HepG2 (cell line): ENCODE measurements around the gene HNF1B. TPM values are rescaled to one million over a fixed set of nuclear protein-coding genes. Genes with fewer than 3 reads are reported as not detected.

Source experiments
- BCL6 ChIP-seq: IDR thresholded peaks from 2 replicates; pipeline ENCODE4 v1.6.1; 2016; ENCODE audit warnings: missing genetic modification reagents, missing compliant biosample characterization
- DNMT1 ChIP-seq: sonication (generic); formaldehyde crosslinking; IDR thresholded peaks from 2 replicates; pipeline ENCODE4 v1.5.1; 2020; ENCODE audit warnings: mild to moderate bottlenecking, missing genetic modification reagents
- ELF4 ChIP-seq: sonication (generic); formaldehyde crosslinking; IDR thresholded peaks from 2 replicates; pipeline ENCODE4 v1.5.0; 2020; ENCODE audit warnings: missing genetic modification reagents, mild to moderate bottlenecking, moderate library complexity, borderline replicate concordance
- FOXK1 ChIP-seq: sonication (generic); formaldehyde crosslinking; IDR thresholded peaks from 2 replicates; pipeline ENCODE4 v1.4.0; 2020; ENCODE audit warnings: low read depth, missing genetic modification reagents, borderline replicate concordance
- PTBP1 ChIP-seq: fragments of 200-400 bp; formaldehyde crosslinking; IDR thresholded peaks from 2 replicates; pipeline ENCODE4 v1.6.1; 2018; ENCODE audit warnings: low read length, low read depth; ENCODE audit not compliant: poor library complexity, severe bottlenecking
- RBM39 ChIP-seq: fragments of 200-400 bp; formaldehyde crosslinking; IDR thresholded peaks from one replicate; pipeline ENCODE4 v1.6.1; 2018; ENCODE audit warnings: antibody characterized with exemption, mild to moderate bottlenecking, low read depth, low read length; ENCODE audit not compliant: poor library complexity, severe bottlenecking
- XBP1 ChIP-seq: sonication (generic); formaldehyde crosslinking; IDR thresholded peaks from 2 replicates; pipeline ENCODE4 v1.5.0; 2020; ENCODE audit warnings: missing genetic modification reagents
- ZBTB1 ChIP-seq: sonication (generic); formaldehyde crosslinking; IDR thresholded peaks from 2 replicates; pipeline ENCODE4 v1.4.0; 2020; ENCODE audit warnings: missing genetic modification reagents, borderline replicate concordance
- ZFP36L1 ChIP-seq: sonication (generic); formaldehyde crosslinking; IDR thresholded peaks from 2 replicates; pipeline ENCODE4 v1.8.0; 2022; ENCODE audit warnings: mild to moderate bottlenecking, missing genetic modification reagents, moderate library complexity
- ZFP90 ChIP-seq: sonication (generic); formaldehyde crosslinking; IDR thresholded peaks from 2 replicates; pipeline ENCODE4 v1.8.0; 2022; ENCODE audit warnings: missing genetic modification reagents, mild to moderate bottlenecking, inconsistent platforms, borderline replicate concordance
- ZFX ChIP-seq: sonication (generic); formaldehyde crosslinking; IDR thresholded peaks from 2 replicates; pipeline ENCODE4 v1.4.0; 2020; ENCODE audit warnings: mild to moderate bottlenecking, low read depth, missing genetic modification reagents, moderate library complexity
- ZNF224 ChIP-seq: sonication (generic); formaldehyde crosslinking; IDR thresholded peaks from 2 replicates; pipeline ENCODE4 v1.5.0; 2020; ENCODE audit warnings: mild to moderate bottlenecking, missing genetic modification reagents
- ZNF451 ChIP-seq: sonication (generic); formaldehyde crosslinking; IDR thresholded peaks from 2 replicates; pipeline ENCODE4 v1.5.0; 2020; ENCODE audit warnings: mild to moderate bottlenecking, missing genetic modification reagents
- ZNF563 ChIP-seq: sonication (generic); formaldehyde crosslinking; IDR thresholded peaks from 2 replicates; pipeline ENCODE4 v1.8.0; 2022; ENCODE audit warnings: mild to moderate bottlenecking, moderate library complexity, missing genetic modification reagents
- ZNF607 ChIP-seq: sonication (generic); formaldehyde crosslinking; IDR thresholded peaks from 2 replicates; pipeline ENCODE4 v1.5.1; 2020; ENCODE audit warnings: missing genetic modification reagents, mild to moderate bottlenecking, borderline replicate concordance
- ZNF629 ChIP-seq: sonication (generic); formaldehyde crosslinking; conservative IDR thresholded peaks from 2 replicates; pipeline ENCODE4 v1.5.0; 2020; ENCODE audit warnings: missing genetic modification reagents
- ZNF713 ChIP-seq: sonication (generic); formaldehyde crosslinking; IDR thresholded peaks from 2 replicates; pipeline ENCODE4 v1.4.0; 2020; ENCODE audit warnings: mild to moderate bottlenecking, missing genetic modification reagents
- polyA plus RNA-seq, 8 experiments: library from polyadenylated mRNA; depleted of rRNA in 3 of 8; stranded (reverse) in 7 of 8; unstranded in 1 of 8; fragments of >200 nt; fragmentation: Illumina TruSeq in 4 of 8; extraction: Trizol in 4 of 8; gene quantifications; 2 replicates each; pipeline versions ENCODE4 v1.2.1 to v1.2.3, GENCODE V29; 2011 to 2016; ENCODE audit warnings: low read depth in 4 of 8, missing spikeins in 1 of 8, mixed read lengths in 1 of 8; ENCODE audit not compliant: insufficient read depth in 1 of 8
- total RNA-seq, 5 experiments: library from RNA; depleted of rRNA; stranded (reverse); fragments of >200 nt; fragmentation: Illumina TruSeq; extraction: Trizol; gene quantifications; 2 replicates each; pipeline ENCODE4 v1.2.3, GENCODE V29; 2016; ENCODE audit warnings: low read depth in 1 of 5
- TF ChIP-seq, protein P1 (sequence below): sonication (generic); formaldehyde crosslinking; IDR thresholded peaks from 2 replicates; pipeline ENCODE4 v1.4.0; 2020; ENCODE audit warnings: missing genetic modification reagents, mild to moderate bottlenecking, borderline replicate concordance
- TF ChIP-seq, protein P2 (sequence below): sonication (generic); formaldehyde crosslinking; IDR thresholded peaks from 2 replicates; pipeline ENCODE4 v1.5.1; 2020; ENCODE audit warnings: mild to moderate bottlenecking, missing genetic modification reagents, borderline replicate concordance
- TF ChIP-seq, protein P3 (sequence below): sonication (generic); formaldehyde crosslinking; IDR thresholded peaks from 2 replicates; pipeline ENCODE4 v1.4.0; 2020; ENCODE audit warnings: low read depth, mild to moderate bottlenecking, missing genetic modification reagents

Gene HNF1B
- total and polyA plus RNA-seq, 2 of the 13 experiments (the other 11 are each of a cell fraction or from before 2014, with no cell fraction given), result 1.9 to 5.3 TPM

DNA sequence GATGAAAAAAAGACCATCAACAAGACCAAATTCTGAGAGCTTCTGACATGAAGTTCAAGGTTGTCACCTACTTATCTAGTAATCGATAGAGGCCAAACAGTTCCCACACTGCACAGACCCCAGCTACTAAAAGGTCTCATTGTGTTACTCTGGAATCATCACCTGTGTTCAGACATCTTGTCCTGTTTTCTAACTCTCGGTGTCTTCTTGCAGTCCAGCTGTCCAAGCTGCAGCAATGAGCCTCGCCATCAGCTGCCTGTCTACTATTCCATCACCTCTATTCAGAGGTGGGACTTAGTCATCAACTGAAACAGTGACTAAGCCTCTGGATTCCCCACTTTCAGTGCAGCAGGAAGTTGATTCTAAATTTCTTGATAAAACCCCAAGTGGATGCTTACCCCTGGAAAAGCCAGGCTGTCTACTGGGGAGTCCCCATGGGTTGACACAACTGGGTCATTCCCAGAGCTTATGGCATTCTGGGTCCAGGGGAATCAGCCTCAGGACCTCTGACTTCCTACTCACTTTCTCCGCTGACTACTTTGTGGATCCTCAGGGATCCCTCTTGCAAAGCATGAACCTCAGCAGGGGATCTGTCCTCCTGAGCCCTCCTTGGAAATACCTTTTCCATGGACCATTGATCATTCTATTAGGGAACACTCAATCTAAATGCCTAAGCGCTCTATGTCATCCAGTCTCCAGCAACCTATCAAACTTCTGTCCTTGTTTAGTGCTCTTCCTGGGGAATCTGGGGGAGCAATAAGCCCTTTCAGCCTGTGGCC lies 46.5 kb downstream of the HNF1B start (continued):
- TF ChIP-seq DNMT1 (CRISPR knock-in tag), result no peak
- no peak for TF ChIP-seq ZNF629 (CRISPR knock-in tag)
- no peak for TF ChIP-seq ZNF713 (CRISPR knock-in tag)
- TF ChIP-seq ZNF451, result no peak
- TF ChIP-seq FOXK1, result peak; percentile 84; the same call in 1 of the 2 replicates
- TF ChIP-seq XBP1 (CRISPR knock-in tag), result no peak
- TF ChIP-seq, protein P1, sequence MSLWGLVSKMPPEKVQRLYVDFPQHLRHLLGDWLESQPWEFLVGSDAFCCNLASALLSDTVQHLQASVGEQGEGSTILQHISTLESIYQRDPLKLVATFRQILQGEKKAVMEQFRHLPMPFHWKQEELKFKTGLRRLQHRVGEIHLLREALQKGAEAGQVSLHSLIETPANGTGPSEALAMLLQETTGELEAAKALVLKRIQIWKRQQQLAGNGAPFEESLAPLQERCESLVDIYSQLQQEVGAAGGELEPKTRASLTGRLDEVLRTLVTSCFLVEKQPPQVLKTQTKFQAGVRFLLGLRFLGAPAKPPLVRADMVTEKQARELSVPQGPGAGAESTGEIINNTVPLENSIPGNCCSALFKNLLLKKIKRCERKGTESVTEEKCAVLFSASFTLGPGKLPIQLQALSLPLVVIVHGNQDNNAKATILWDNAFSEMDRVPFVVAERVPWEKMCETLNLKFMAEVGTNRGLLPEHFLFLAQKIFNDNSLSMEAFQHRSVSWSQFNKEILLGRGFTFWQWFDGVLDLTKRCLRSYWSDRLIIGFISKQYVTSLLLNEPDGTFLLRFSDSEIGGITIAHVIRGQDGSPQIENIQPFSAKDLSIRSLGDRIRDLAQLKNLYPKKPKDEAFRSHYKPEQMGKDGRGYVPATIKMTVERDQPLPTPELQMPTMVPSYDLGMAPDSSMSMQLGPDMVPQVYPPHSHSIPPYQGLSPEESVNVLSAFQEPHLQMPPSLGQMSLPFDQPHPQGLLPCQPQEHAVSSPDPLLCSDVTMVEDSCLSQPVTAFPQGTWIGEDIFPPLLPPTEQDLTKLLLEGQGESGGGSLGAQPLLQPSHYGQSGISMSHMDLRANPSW (CRISPR knock-in tag), result peak; percentile 24; the same call in 1 of the 2 replicates
- TF ChIP-seq ZNF224 (CRISPR knock-in tag), result no peak
- no peak for TF ChIP-seq PTBP1
- TF ChIP-seq ZNF607, result no peak
- no peak for TF ChIP-seq ZFP90
- TF ChIP-seq ZNF563 (CRISPR knock-in tag), result no peak
- no peak for TF ChIP-seq RBM39
- no peak for TF ChIP-seq ZBTB1 (CRISPR knock-in tag)
- TF ChIP-seq ELF4, result no peak
- TF ChIP-seq, protein P2, sequence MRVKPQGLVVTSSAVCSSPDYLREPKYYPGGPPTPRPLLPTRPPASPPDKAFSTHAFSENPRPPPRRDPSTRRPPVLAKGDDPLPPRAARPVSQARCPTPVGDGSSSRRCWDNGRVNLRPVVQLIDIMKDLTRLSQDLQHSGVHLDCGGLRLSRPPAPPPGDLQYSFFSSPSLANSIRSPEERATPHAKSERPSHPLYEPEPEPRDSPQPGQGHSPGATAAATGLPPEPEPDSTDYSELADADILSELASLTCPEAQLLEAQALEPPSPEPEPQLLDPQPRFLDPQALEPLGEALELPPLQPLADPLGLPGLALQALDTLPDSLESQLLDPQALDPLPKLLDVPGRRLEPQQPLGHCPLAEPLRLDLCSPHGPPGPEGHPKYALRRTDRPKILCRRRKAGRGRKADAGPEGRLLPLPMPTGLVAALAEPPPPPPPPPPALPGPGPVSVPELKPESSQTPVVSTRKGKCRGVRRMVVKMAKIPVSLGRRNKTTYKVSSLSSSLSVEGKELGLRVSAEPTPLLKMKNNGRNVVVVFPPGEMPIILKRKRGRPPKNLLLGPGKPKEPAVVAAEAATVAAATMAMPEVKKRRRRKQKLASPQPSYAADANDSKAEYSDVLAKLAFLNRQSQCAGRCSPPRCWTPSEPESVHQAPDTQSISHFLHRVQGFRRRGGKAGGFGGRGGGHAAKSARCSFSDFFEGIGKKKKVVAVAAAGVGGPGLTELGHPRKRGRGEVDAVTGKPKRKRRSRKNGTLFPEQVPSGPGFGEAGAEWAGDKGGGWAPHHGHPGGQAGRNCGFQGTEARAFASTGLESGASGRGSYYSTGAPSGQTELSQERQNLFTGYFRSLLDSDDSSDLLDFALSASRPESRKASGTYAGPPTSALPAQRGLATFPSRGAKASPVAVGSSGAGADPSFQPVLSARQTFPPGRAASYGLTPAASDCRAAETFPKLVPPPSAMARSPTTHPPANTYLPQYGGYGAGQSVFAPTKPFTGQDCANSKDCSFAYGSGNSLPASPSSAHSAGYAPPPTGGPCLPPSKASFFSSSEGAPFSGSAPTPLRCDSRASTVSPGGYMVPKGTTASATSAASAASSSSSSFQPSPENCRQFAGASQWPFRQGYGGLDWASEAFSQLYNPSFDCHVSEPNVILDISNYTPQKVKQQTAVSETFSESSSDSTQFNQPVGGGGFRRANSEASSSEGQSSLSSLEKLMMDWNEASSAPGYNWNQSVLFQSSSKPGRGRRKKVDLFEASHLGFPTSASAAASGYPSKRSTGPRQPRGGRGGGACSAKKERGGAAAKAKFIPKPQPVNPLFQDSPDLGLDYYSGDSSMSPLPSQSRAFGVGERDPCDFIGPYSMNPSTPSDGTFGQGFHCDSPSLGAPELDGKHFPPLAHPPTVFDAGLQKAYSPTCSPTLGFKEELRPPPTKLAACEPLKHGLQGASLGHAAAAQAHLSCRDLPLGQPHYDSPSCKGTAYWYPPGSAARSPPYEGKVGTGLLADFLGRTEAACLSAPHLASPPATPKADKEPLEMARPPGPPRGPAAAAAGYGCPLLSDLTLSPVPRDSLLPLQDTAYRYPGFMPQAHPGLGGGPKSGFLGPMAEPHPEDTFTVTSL (CRISPR knock-in tag), result peak; percentile 70; the same call in 1 of the 2 replicates
- TF ChIP-seq, protein P3, sequence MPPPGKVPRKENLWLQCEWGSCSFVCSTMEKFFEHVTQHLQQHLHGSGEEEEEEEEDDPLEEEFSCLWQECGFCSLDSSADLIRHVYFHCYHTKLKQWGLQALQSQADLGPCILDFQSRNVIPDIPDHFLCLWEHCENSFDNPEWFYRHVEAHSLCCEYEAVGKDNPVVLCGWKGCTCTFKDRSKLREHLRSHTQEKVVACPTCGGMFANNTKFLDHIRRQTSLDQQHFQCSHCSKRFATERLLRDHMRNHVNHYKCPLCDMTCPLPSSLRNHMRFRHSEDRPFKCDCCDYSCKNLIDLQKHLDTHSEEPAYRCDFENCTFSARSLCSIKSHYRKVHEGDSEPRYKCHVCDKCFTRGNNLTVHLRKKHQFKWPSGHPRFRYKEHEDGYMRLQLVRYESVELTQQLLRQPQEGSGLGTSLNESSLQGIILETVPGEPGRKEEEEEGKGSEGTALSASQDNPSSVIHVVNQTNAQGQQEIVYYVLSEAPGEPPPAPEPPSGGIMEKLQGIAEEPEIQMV (CRISPR knock-in tag), result no peak
- no peak for TF ChIP-seq ZFX (CRISPR knock-in tag)
- no peak for TF ChIP-seq ZFP36L1 (CRISPR knock-in tag)
- TF ChIP-seq BCL6 (CRISPR knock-in tag), result peak; percentile 96
